Chondrocyte (in vitro differentiated cells): ENCODE data around the gene CHRNE. TPM values are rescaled to one million over a fixed set of nuclear protein-coding genes. Genes with fewer than 3 reads are reported as not detected.

Experiments
- DNase-seq: peaks from one replicate; pipeline ENCODE4 v3.0.0; 2021; ENCODE audit warnings: mixed read lengths, low spot score
- H3K27ac Mint-ChIP-seq: one replicate; pipeline ENCODE4 v1.8.0; 2021; ENCODE audit warnings: mild to moderate bottlenecking, moderate library complexity, mixed read lengths; ENCODE audit not compliant: unreplicated experiment
- H3K27me3 Mint-ChIP-seq: 2 replicates; pipeline ENCODE4 v1.8.0; 2021; ENCODE audit warnings: low read depth, mixed read lengths
- H3K36me3 Mint-ChIP-seq: 2 replicates; pipeline ENCODE4 v1.8.0; 2021; ENCODE audit warnings: low read depth, mixed read lengths
- H3K4me1 Mint-ChIP-seq: 2 replicates; pipeline ENCODE4 v1.8.0; 2021; ENCODE audit warnings: low read depth, mild to moderate bottlenecking, mixed read lengths
- H3K4me3 Mint-ChIP-seq: one replicate; pipeline ENCODE4 v1.8.0; 2021; ENCODE audit warnings: mild to moderate bottlenecking, moderate library complexity, mixed read lengths; ENCODE audit not compliant: unreplicated experiment
- H3K9me3 Mint-ChIP-seq: 2 replicates; pipeline ENCODE4 v1.8.0; 2021; ENCODE audit warnings: low read depth, mixed read lengths
- total RNA-seq: library from RNA; stranded (reverse); gene quantifications from 3 replicates; pipeline ENCODE4 v1.2.1, GENCODE V29; 2021
- TF ChIP-seq, protein P1 (sequence below): fragments of 200-600 bp; sonication (generic); IDR thresholded peaks from 2 replicates; pipeline ENCODE4 v1.5.0; 2021; ENCODE audit warnings: antibody characterized with exemption, mild to moderate bottlenecking, moderate library complexity

CHRNE gene
- total RNA-seq, 1 donor from 2014 or later: 0.35 TPM

DNA sequence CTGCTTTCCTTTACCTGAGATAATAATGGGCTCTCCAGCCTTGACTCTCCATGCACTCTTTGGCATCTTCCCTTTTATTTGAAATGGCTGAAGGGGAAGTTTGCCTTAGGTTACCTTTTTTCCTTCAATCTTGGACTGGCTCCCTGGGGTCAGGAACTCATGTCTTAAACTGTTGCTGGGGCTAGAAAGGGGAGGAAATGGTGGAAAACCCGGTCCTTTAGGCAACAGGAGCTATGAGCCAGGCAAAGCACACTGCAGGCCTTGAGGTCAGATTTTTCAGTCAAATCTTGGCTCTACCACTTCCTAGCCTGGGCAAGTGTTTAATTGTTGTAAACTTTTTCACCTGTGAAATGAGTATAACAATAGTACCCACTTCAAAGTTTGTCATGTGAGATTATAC lies 39.6 kb downstream of the CHRNE start:
- TF ChIP-seq, protein P1, sequence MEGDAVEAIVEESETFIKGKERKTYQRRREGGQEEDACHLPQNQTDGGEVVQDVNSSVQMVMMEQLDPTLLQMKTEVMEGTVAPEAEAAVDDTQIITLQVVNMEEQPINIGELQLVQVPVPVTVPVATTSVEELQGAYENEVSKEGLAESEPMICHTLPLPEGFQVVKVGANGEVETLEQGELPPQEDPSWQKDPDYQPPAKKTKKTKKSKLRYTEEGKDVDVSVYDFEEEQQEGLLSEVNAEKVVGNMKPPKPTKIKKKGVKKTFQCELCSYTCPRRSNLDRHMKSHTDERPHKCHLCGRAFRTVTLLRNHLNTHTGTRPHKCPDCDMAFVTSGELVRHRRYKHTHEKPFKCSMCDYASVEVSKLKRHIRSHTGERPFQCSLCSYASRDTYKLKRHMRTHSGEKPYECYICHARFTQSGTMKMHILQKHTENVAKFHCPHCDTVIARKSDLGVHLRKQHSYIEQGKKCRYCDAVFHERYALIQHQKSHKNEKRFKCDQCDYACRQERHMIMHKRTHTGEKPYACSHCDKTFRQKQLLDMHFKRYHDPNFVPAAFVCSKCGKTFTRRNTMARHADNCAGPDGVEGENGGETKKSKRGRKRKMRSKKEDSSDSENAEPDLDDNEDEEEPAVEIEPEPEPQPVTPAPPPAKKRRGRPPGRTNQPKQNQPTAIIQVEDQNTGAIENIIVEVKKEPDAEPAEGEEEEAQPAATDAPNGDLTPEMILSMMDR: no peak
- Mint-ChIP-seq H3K27ac (no peak overlapping the region), H3K9me3 (no peaks in the 10 kb centered on the region)

DNA sequence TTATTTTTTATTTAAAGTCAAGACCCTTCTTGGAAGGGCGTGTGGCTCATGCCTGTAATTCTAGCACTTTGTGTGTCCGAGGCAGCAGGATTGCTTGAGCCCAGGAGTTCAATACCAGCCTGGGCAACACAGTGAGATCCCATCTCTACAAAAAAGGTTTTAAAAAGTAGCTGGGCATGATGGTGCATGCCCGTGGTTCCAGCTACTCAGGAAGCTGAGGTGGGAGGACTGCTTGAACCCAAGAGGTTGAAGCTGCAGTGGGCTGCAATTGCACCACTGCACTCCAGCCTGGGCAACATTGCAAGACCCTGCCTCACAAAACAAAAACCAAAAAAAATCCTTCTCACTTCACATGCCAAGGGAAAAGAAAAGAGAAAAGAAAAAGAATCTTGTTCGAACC lies 40.2 kb downstream of the CHRNE start:
- H3K4me3 Mint-ChIP-seq: no peak overlapping the region
- no peak for DNase-seq
- peaks cover 2% of the 10 kb centered on the region for H3K36me3 Mint-ChIP-seq
- TF ChIP-seq, protein P1: no peak
- no peak overlapping the region for H3K27ac Mint-ChIP-seq
- H3K9me3 Mint-ChIP-seq: no peaks in the 10 kb centered on the region
- peaks cover 22% of the 10 kb centered on the region for H3K4me1 Mint-ChIP-seq
- H3K27me3 Mint-ChIP-seq: no peaks in the 10 kb centered on the region

More for the DNA sequence above, 39.6 kb downstream of the CHRNE start:
- no peak for DNase-seq
- peaks cover 1% of the 10 kb centered on the region for H3K36me3 Mint-ChIP-seq
- no peaks in the 10 kb centered on the region for H3K27me3 Mint-ChIP-seq
- H3K4me3 Mint-ChIP-seq: no peak overlapping the region
- peaks cover 16% of the 10 kb centered on the region for H3K4me1 Mint-ChIP-seq

DNA sequence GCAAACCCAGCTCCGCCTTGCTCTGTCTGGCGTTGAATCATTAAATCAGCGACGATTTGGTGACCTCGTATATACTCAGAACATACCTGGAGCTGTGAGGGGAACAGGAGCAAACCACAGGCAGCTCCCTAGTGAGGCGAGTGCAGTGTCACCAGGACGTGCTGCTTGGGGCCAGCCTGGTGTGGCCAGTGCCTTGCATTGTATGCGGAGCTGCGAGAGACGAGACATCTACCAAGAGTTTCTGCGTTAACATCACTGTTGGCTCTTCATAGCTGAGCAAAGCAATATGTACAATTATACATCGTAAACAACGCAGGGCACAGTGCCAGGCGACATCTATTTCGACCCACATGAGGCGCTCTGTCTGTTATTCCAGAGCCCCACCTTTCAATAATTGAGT lies 41.8 kb downstream of the CHRNE start:
- H3K36me3 Mint-ChIP-seq: peaks cover 4% of the 10 kb centered on the region
- TF ChIP-seq, protein P1: no peak
- H3K4me1 Mint-ChIP-seq: peaks cover 30% of the 10 kb centered on the region
- DNase-seq: no peak
- no peak overlapping the region for H3K27ac Mint-ChIP-seq
- no peaks in the 10 kb centered on the region for H3K9me3 Mint-ChIP-seq
- H3K27me3 Mint-ChIP-seq: no peaks in the 10 kb centered on the region
- no peak overlapping the region for H3K4me3 Mint-ChIP-seq

DNA sequence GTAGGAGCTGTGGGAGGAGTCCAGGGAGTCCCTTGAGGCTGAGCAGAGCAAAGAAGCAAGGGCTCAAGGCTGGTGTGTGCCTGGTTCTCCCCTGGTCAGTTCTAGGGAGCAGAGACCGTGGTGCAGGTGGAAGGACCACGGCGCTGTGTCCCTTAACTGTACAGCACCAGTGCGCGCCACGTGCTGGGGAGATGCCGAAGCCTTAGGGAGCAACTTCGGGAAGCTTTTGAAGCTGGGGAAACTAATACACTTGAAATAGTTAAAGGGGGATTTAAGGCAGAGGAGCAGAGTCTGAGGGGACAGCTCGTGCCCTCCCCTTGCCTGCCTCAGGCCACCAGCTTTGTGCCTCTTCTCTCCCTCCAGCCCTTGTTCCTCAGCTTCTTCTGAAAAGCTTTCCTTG lies 42.2 kb downstream of the CHRNE start:
- Mint-ChIP-seq H3K4me1 (peaks cover 30% of the 10 kb centered on the region), H3K36me3 (peaks cover 5% of the 10 kb centered on the region), H3K27ac (no peak overlapping the region), H3K27me3 (no peaks in the 10 kb centered on the region), H3K4me3 (no peak overlapping the region), H3K9me3 (no peaks in the 10 kb centered on the region)
- TF ChIP-seq, protein P1: no peak
- DNase-seq: no peak

DNA sequence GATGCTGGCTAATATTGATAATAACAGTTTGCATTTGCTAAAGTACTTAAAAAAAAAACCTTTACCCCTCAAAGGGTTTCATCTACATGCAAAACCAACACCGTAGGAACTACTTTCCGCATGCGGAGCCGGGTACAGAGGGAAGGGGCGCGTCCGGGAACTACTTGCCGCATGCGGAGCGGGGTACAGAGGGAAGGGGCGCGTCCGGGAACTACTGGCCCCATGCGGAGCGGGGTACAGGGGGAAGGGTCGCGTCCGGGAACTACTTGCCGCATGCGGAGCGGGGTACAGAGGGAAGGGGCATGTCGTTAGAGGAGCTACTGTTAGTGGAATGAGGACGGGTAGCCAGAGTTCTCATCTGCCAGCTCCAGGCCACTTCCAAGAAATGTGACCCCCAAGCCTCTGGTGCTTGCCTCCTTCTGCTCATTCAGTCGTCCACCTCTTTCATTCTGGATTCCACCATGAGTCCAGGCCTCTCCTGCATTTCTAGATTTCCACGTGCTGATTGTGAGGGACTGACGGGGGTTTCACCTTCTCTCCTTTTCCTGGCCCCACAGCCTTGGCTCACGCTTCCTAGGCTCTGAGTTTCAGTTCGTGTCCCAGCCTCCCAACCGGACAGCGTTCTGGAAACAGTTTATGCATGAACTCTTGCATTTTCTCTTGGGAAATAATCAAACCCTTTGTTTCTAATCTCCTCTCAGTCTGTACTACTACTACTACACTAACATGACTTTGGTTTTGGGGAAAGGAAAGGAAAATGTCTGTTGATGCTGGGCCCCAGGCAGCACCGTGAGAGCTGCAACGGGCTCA lies 42.9 kb downstream of the CHRNE start:
- TF ChIP-seq, protein P1: no peak
- H3K27ac Mint-ChIP-seq: no peak overlapping the region
- DNase-seq: no peak
- peaks cover 5% of the 10 kb centered on the region for H3K36me3 Mint-ChIP-seq
- no peaks in the 10 kb centered on the region for H3K9me3 Mint-ChIP-seq
- peaks cover 30% of the 10 kb centered on the region for H3K4me1 Mint-ChIP-seq
- no peaks in the 10 kb centered on the region for H3K27me3 Mint-ChIP-seq
- H3K4me3 Mint-ChIP-seq: no peak overlapping the region
